ENCODE data around the gene KANSL1L.

- no peak for TF ChIP-seq CTCF (IDR thresholded peaks at IDR 0.05)
- no peak for TF ChIP-seq POLR2A (IDR thresholded peaks at IDR 0.05)
- TF ChIP-seq EP300 (IDR thresholded peaks at IDR 0.05), result no peak
Measured at GRCh38 chr2:210203558-210203957, 32.3 kb upstream of the KANSL1L start.

Measured in suprapubic skin (tissue), 3 donors.